ENCODE data around the gene C1QTNF1. TPM values are rescaled to one million over a fixed set of nuclear protein-coding genes. Genes with fewer than 3 reads are reported as not detected.

Gene C1QTNF1
- total and polyA plus RNA-seq, 3 donors from 2014 or later, result 9.1 to 22.5 (median 9.8) TPM

DNA sequence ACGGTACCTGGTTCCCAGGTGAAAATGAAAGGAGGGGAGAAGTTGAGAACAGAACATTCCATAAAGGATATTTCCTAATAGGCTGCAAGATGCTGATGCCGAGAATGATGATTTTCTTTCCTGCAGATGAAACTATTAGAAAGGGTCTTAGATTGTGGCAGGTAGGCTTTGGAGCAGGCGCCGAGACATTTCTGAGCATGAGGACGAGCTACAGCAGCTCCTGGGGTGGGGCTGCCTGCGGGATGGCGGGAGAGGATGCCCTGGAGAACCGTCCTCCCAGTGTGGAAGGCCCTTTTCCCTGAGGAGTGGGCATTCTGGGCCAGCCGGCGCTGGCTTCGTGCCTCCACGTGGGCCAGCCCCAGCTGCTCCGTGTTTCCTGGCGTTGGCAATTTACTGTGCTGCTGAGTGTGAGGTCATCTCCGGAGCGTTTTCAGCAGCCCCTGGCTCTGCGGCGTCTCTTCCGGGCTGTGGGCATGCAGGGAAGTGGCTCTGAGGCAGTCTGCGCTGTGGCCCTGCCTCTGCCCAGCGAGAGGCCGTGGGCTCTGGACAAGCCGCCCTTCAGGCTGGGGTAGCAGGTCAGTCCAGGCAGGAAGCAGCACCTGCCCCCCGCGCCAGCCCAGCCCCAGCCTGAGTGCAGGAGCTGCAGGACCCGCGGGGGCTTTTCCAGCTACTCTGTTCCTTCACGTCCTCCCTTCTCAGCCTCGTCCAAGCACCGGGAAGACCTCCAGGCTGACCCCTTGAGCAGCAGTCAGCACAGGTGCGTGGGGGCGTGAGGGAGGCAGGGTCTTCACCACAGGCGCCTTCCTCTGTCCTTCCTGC, 62.8 kb downstream of the C1QTNF1 start:
- Histone ChIP-seq H3K36me3 (ENCODE audit: low read depth, missing control alignments) (no peaks in the 10 kb centered on the region), H3K27ac (no peak overlapping the region), H3K4me3 (no peak overlapping the region), H3K9me3 (no peaks in the 10 kb centered on the region), H3K4me1 (peaks cover 8% of the 10 kb centered on the region), H3K27me3 (no peaks in the 10 kb centered on the region)
- intact Hi-C loops (cut with DNase I; ENCODE audit: low total_unique reads), result loop anchor here (5.0 kb wide), 1 partner anchor 305 kb away; no protein-coding TSS in a partner anchor
- TF ChIP-seq, protein P1, sequence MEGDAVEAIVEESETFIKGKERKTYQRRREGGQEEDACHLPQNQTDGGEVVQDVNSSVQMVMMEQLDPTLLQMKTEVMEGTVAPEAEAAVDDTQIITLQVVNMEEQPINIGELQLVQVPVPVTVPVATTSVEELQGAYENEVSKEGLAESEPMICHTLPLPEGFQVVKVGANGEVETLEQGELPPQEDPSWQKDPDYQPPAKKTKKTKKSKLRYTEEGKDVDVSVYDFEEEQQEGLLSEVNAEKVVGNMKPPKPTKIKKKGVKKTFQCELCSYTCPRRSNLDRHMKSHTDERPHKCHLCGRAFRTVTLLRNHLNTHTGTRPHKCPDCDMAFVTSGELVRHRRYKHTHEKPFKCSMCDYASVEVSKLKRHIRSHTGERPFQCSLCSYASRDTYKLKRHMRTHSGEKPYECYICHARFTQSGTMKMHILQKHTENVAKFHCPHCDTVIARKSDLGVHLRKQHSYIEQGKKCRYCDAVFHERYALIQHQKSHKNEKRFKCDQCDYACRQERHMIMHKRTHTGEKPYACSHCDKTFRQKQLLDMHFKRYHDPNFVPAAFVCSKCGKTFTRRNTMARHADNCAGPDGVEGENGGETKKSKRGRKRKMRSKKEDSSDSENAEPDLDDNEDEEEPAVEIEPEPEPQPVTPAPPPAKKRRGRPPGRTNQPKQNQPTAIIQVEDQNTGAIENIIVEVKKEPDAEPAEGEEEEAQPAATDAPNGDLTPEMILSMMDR (IDR thresholded peaks at IDR 0.05), result no peak
- TF ChIP-seq POLR2A (IDR thresholded peaks at IDR 0.05), result no peak
- WGBS, 2 donors, result 82 to 87% methylated on average over 24 to 33 of the region's 33 CpGs
- DNase-seq, result no peak

DNA sequence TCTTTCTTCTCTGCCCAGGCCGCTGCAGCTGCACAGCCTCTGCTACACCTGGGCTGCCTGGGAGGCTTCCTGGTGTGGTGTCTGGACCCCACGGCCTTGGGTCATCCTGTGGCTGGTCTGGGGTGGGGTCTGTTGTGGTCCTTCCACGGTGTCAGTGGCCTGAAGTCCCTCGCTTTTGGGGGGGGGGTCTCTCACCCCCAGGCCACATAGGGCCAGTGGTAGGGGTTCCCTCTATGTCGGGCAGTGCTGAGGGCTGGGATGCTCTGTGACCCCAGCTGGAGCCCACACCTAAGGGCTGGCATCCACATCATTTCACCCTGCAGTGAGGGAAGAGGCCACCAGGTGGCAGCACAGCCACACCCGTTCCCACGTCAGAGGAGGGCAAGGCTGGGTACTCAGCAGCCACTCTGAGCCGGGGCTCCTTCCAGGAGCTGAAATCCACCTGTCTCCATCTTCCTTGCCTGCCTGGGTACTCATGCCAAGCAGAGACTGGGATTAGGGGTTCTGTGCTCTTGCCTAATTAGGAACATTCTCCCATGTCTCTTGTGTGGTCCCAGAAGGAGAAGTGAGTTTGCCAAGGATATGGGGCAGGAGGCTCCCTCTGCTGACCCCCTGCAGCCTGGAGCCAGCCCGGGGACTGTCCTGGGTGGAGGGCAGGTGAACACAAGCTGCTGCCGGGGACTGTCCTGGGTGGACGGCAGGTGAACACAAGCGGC, 63.6 kb downstream of the C1QTNF1 start:
- Histone ChIP-seq H3K9me3 (no peaks in the 10 kb centered on the region), H3K4me3 (no peak overlapping the region), H3K27me3 (no peaks in the 10 kb centered on the region), H3K27ac (no peak overlapping the region), H3K36me3 (ENCODE audit: low read depth, missing control alignments) (no peaks in the 10 kb centered on the region), H3K4me1 (peaks cover 8% of the 10 kb centered on the region)
- TF ChIP-seq POLR2A (IDR thresholded peaks at IDR 0.05), result no peak
- TF ChIP-seq, protein P1 (IDR thresholded peaks at IDR 0.05), result peak; percentile 87 to 94 (median 91)
- intact Hi-C loops (cut with DNase I; ENCODE audit: low total_unique reads), result loop anchor here (5.0 kb wide), 1 partner anchor 305 kb away; no protein-coding TSS in a partner anchor
- DNase-seq, result peak; percentile 83
- 57 to 65% methylated on average over 5 to 12 of the region's 12 CpGs for WGBS, 2 donors

DNA sequence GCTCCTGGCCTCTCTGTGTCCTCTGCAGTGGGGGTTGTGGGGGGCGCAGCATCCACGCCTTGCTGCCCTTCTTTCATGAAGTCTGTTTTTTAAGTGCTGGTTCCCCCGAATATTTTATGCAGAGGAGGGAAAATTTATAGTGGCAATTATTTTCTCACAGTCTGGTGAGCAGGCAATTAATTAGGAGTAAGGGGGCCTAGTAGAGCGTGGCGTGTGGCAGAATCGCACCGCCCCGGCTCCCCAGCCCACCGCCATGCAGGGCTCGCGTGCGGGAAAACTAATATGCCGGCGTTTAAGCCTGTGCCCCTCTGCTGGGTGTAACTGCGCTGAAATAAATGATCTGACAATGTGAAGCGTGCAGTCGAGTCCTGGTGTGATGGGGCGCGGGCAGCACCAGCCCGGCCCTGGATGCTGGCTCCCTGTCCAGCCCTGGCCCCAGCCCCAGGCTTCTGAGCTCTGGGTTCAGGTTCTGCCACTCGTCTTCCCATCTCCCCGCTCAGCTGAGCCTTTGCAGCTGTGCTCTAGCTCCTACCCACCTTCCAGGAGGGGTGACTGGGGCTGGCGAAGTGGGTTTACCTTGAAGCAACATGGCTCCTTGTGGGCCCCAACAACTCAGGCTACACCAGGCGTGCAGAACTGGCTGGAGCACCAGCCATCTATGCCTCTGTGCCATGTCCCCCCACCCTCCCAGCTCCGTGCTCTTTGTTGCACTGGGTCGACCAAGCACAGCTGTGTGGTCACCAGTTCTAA, 64.5 kb downstream of the C1QTNF1 start:
- WGBS, 2 donors, result 88 to 92% methylated on average over 17 to 26 of the region's 26 CpGs
- no peak for TF ChIP-seq POLR2A (IDR thresholded peaks at IDR 0.05)
- TF ChIP-seq, protein P1 (IDR thresholded peaks at IDR 0.05), result no peak
- no peaks in the 10 kb centered on the region for H3K9me3 ChIP-seq
- no peaks in the 10 kb centered on the region for H3K27me3 ChIP-seq
- peaks cover 8% of the 10 kb centered on the region for H3K4me1 ChIP-seq
- no peak overlapping the region for H3K27ac ChIP-seq
- H3K36me3 ChIP-seq (ENCODE audit: low read depth, missing control alignments), result no peaks in the 10 kb centered on the region
- DNase-seq, result no peak
- no peak overlapping the region for H3K4me3 ChIP-seq
- intact Hi-C loops (cut with DNase I; ENCODE audit: low total_unique reads), result loop anchor here (5.0 kb wide), 1 partner anchor 304 kb away; no protein-coding TSS in a partner anchor

DNA sequence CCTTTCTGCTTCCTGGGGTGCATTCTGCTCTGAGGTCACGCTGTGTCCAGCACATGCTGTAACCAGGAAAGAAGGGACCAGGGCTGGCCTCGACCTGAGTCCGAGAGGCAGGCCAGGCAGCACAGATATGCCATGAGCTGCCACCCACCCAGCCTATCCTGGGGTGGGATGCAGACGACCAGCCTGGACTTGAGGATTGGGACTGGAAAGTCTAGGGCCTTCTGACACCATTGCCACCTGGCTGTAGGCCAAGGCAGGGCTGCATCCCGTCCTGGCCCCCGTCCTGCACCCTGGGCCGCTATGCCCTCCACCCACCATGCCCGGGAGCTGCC, 65.0 kb downstream of the C1QTNF1 start:
- no peak overlapping the region for H3K4me3 ChIP-seq
- intact Hi-C loops (cut with DNase I; ENCODE audit: low total_unique reads), result loop anchor here (5.0 kb wide), 1 partner anchor 303 kb away; no protein-coding TSS in a partner anchor
- H3K27ac ChIP-seq, result no peak overlapping the region
- 69 to 83% methylated on average over 6 to 8 of the region's 8 CpGs for WGBS, 2 donors
- no peaks in the 10 kb centered on the region for H3K27me3 ChIP-seq
- H3K9me3 ChIP-seq, result no peaks in the 10 kb centered on the region
- H3K36me3 ChIP-seq (ENCODE audit: low read depth, missing control alignments), result no peaks in the 10 kb centered on the region
- H3K4me1 ChIP-seq, result peaks cover 8% of the 10 kb centered on the region
- TF ChIP-seq POLR2A (IDR thresholded peaks at IDR 0.05), result no peak
- no peak for DNase-seq

Measured in testis (tissue), 3 donors.